Keratinocyte (primary cell): ENCODE results near the gene UPB1. TPM values are rescaled to one million over a fixed set of nuclear protein-coding genes. Genes with fewer than 3 reads are reported as not detected.

Source experiments
- DNase-seq: peaks from one replicate; pipeline ENCODE4 v3.0.0-alpha.2; 2011; ENCODE audit warnings: low read depth, missing footprints, low spot score
- FAIRE-seq: peaks from 2 replicates; lab custom pipeline; 2011; peaks lifted over from hg19 to GRCh38; lab: Jason Lieb, UNC
- H2AFZ ChIP-seq: 2 replicates; pipeline ENCODE4 v1.6.0; 2012; ENCODE audit warnings: low read length, control low read depth, inconsistent platforms; ENCODE audit not compliant: control insufficient read depth
- H3K27ac ChIP-seq: 2 replicates; pipeline ENCODE4 v1.5.1; 2011; ENCODE audit warnings: low read length; ENCODE audit not compliant: control insufficient read depth, insufficient read depth
- H3K27me3 ChIP-seq: 3 replicates; pipeline ENCODE4 v1.6.0; 2011; ENCODE audit warnings: low read length; ENCODE audit not compliant: control insufficient read depth, insufficient read depth; ENCODE audit errors: extremely low read depth
- H3K36me3 ChIP-seq, 2 experiments: 2 replicates in 1 of 2; 3 replicates in 1 of 2; pipeline ENCODE4 v1.5.1; 2011; ENCODE audit warnings: low read length in 2 of 2, mild to moderate bottlenecking in 1 of 2; ENCODE audit not compliant: control insufficient read depth in 2 of 2, insufficient read depth in 2 of 2; ENCODE audit errors: extremely low read depth in 1 of 2
- H3K4me1 ChIP-seq: 3 replicates; pipeline ENCODE4 v1.5.1; 2011; ENCODE audit warnings: low read length; ENCODE audit not compliant: control insufficient read depth, insufficient read depth; ENCODE audit errors: extremely low read depth
- H3K4me2 ChIP-seq: 3 replicates; pipeline ENCODE4 v1.6.0; 2011; ENCODE audit warnings: low read depth, low read length; ENCODE audit not compliant: control insufficient read depth, insufficient read depth; ENCODE audit errors: extremely low read depth
- H3K4me3 ChIP-seq, 3 experiments: fragments of 200-600 bp in 1 of 3; sonication (generic) in 1 of 3; 2 replicates in 2 of 3; 3 replicates in 1 of 3; pipeline ENCODE4 v1.5.1; 2011 to 2016; ENCODE audit warnings: low read length in 3 of 3, mild to moderate bottlenecking in 3 of 3, control low read depth in 2 of 3, inconsistent platforms in 1 of 3, low read depth in 1 of 3, mixed read lengths in 1 of 3, mixed run types in 1 of 3, moderate library complexity in 1 of 3; ENCODE audit not compliant: control insufficient read depth in 2 of 3, insufficient read depth in 2 of 3; ENCODE audit errors: extremely low read depth in 1 of 3
- H3K79me2 ChIP-seq: 2 replicates; pipeline ENCODE4 v1.6.0; 2012; ENCODE audit warnings: low read length; ENCODE audit not compliant: control insufficient read depth, insufficient read depth
- H3K9ac ChIP-seq: 3 replicates; pipeline ENCODE4 v1.6.0; 2011; ENCODE audit warnings: low read length; ENCODE audit not compliant: control insufficient read depth, insufficient read depth; ENCODE audit errors: extremely low read depth
- H3K9me1 ChIP-seq: 3 replicates; pipeline ENCODE4 v1.6.0; 2011; ENCODE audit warnings: low read length; ENCODE audit not compliant: control insufficient read depth, insufficient read depth; ENCODE audit errors: extremely low read depth
- H3K9me3 ChIP-seq: 2 replicates; pipeline ENCODE4 v1.5.1; 2012; ENCODE audit warnings: low read depth, low read length; ENCODE audit not compliant: control insufficient read depth
- H4K20me1 ChIP-seq: 3 replicates; pipeline ENCODE4 v1.6.0; 2011; ENCODE audit warnings: low read length; ENCODE audit not compliant: control insufficient read depth, insufficient read depth; ENCODE audit errors: extremely low read depth
- CTCF ChIP-seq, 3 experiments: IDR thresholded peaks in 1 of 3; conservative IDR thresholded peaks in 1 of 3; optimal IDR thresholded peaks in 1 of 3; 2 replicates in 2 of 3; 3 replicates in 1 of 3; pipeline versions ENCODE3 to v1.5.1; 2011; ENCODE audit warnings: low read length in 3 of 3, mild to moderate bottlenecking in 3 of 3, moderate library complexity in 2 of 3, control low read depth in 1 of 3, inconsistent platforms in 1 of 3; ENCODE audit not compliant: insufficient read depth in 2 of 3; ENCODE audit errors: extremely low read depth in 1 of 3
- EZH2 ChIP-seq: IDR thresholded peaks from one replicate; pipeline ENCODE4 v1.6.1; 2012; ENCODE audit warnings: inconsistent platforms, mild to moderate bottlenecking, low read length, moderate library complexity
- dilution Hi-C: fragments of 300-500 bp; cut with MboI; formaldehyde crosslinking; loops from one replicate; pipeline ENCODE4 v1.7.0; 2020; ENCODE audit warnings: low sequenced_read_pairs; ENCODE audit not compliant: extremely low pct_ligation_motif_present
- polyA plus RNA-seq, 5 experiments: library from polyadenylated mRNA; depleted of rRNA in 3 of 5; stranded (reverse) in 3 of 5; stranded (forward) in 1 of 5; unstranded in 1 of 5; fragments of >200 nt; gene quantifications; 1 replicate in 1 of 5; 2 replicates in 3 of 5; 3 replicates in 1 of 5; pipeline versions ENCODE4 v1.2.1 to v1.2.3, GENCODE V29; 2011 to 2012; ENCODE audit warnings: missing spikeins in 2 of 5, low read depth in 1 of 5, low replicate concordance in 1 of 5

The UPB1 gene
- polyA plus RNA-seq, 1 donor (not counting 4 experiments of a cell fraction or from before 2014, with no cell fraction given), result not detected

GRCh38 chr22:24460418-24461089, 34.6 kb upstream of the UPB1 start:
- H3K79me2 ChIP-seq, result no peaks in the 10 kb centered on the region
- H3K36me3 ChIP-seq, result no peaks in the 10 kb centered on the region
- no peaks in the 10 kb centered on the region for H3K9me3 ChIP-seq
- H3K4me1 ChIP-seq, result peaks cover 11% of the 10 kb centered on the region
- no peak overlapping the region for H3K9ac ChIP-seq
- H3K9me1 ChIP-seq, result no peaks in the 10 kb centered on the region
- DNase-seq (no peak), FAIRE-seq (no peak)
- H2AFZ ChIP-seq, result no peak overlapping the region
- no peak overlapping the region for H3K4me3 ChIP-seq
- no peak for TF ChIP-seq EZH2
- TF ChIP-seq CTCF (optimal IDR thresholded peaks at IDR 0.05 in 1 of 3, IDR thresholded peaks at IDR 0.05 in 1 of 3, conservative IDR thresholded peaks at IDR 0.05 in 1 of 3; ENCODE audit: extremely low read depth in 1 of 3, insufficient read depth in 2 of 3, low read length in 3 of 3), result no peak
- H3K27ac ChIP-seq, result no peak overlapping the region
- H4K20me1 ChIP-seq, result no peaks in the 10 kb centered on the region
- dilution Hi-C loops, result no loop called here
- no peak overlapping the region for H3K4me2 ChIP-seq
- no peaks in the 10 kb centered on the region for H3K27me3 ChIP-seq

DNA sequence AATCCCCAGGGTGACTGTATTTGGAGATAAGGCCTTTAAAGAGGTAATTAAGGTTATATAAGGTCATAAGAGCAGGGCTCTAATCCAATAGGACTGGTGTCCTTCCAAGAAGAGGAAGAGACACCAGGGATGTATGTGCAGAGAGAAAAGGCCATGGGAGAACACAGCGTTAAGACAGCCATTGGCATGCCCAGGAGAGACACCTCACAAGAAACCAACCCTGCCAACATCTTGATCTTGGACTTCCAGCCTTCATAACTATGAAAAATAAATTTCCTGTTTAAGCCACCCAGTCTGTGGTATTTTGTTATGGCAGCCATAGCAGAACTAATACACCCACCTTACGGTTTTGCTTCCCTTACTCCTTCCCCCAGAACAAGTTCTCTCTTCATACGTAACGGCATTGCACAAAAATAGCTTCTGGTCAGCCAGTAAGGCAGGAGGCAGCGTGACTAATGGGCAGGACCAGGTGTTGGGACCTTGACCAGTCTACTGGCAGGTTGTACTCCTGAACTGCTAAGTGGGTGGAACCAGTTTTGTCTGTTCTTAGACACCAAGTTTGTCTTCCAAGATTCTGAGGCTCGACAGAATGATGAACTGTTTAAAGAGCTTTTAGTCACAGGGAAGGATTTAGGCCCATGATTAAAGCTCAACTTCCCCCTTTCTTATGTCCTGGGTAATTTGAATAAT, 31.9 kb upstream of the UPB1 start:
- Histone ChIP-seq H3K9ac (no peak overlapping the region), H3K9me3 (no peaks in the 10 kb centered on the region), H3K4me2 (no peak overlapping the region), H3K4me1 (peaks cover 14% of the 10 kb centered on the region), H3K36me3 (no peaks in the 10 kb centered on the region), H3K27ac (no peak overlapping the region), H3K27me3 (no peaks in the 10 kb centered on the region), H3K4me3 (no peak overlapping the region), H2AFZ (no peak overlapping the region), H3K79me2 (no peaks in the 10 kb centered on the region), H4K20me1 (no peaks in the 10 kb centered on the region), H3K9me1 (no peaks in the 10 kb centered on the region)
- DNase-seq (no peak), FAIRE-seq (no peak)
- no peak for TF ChIP-seq EZH2
- no peak for TF ChIP-seq CTCF (optimal IDR thresholded peaks at IDR 0.05 in 1 of 3, IDR thresholded peaks at IDR 0.05 in 1 of 3, conservative IDR thresholded peaks at IDR 0.05 in 1 of 3; ENCODE audit: extremely low read depth in 1 of 3, insufficient read depth in 2 of 3, low read length in 3 of 3)
- dilution Hi-C loops, result no loop called here
